Measurements from ENCODE around the gene PRKX.

- no peak for TF ChIP-seq CTCF (IDR thresholded peaks at IDR 0.05)
- TF ChIP-seq POLR2A (IDR thresholded peaks at IDR 0.05), result no peak
Measured at GRCh38 chrX:3666975-3667374, 46.5 kb downstream of the PRKX start.
